ENCODE measurements around the gene ERC1. TPM values are rescaled to one million over a fixed set of nuclear protein-coding genes. Genes with fewer than 3 reads are reported as not detected.
A peak's percentile ranks its signal among the peaks of the same experiment; 100 is the strongest.
"Not testable (repeated sequence)": the region's sequence is repeated elsewhere in the genome, so short reads cannot be mapped to it uniquely, and the experiment has no call there.

Gene ERC1
- total RNA-seq, 1 experiment from 2014 or later = 17.9 TPM

DNA sequence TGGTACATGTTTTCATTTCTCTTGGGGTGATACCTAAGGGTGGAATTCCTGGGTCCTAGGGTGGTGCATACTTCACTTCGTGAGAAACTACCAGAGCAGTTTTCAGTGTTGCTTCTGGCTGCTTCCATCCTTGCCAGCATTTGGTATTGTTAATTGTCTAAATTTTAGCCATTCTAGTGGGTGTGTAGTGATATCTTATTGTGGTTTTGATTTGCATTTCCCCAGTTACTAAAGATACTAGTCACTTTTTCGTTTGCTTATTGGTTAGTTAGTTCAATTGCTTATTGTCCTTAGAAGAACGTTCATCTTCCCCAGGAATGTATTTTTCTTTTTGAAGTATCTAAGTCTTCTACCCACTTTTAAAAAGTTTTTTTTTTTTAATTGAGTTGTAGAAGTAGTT, 80.2 kb downstream of the ERC1 start:
- DNase-seq (ENCODE audit: low read depth) = no peak

DNA sequence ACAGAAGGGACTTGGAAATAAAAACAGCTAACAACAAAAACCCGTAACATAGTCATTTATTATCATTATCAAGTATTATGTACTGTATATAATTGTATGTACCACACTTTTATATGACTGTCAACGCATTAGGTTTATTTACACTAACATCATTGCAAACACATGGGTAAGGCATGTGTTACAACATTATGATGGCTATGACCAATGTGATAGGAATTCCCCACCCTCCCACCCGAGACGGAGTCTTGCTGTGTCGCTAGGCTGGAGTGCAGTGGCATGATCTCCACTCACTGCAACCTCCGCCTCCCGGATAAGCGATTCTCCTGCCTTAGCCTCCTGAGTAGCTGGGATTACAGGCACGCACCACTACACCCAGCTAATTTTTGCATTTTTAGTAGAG, 82.6 kb downstream of the ERC1 start:
- no peak for DNase-seq (ENCODE audit: low read depth)

DNA sequence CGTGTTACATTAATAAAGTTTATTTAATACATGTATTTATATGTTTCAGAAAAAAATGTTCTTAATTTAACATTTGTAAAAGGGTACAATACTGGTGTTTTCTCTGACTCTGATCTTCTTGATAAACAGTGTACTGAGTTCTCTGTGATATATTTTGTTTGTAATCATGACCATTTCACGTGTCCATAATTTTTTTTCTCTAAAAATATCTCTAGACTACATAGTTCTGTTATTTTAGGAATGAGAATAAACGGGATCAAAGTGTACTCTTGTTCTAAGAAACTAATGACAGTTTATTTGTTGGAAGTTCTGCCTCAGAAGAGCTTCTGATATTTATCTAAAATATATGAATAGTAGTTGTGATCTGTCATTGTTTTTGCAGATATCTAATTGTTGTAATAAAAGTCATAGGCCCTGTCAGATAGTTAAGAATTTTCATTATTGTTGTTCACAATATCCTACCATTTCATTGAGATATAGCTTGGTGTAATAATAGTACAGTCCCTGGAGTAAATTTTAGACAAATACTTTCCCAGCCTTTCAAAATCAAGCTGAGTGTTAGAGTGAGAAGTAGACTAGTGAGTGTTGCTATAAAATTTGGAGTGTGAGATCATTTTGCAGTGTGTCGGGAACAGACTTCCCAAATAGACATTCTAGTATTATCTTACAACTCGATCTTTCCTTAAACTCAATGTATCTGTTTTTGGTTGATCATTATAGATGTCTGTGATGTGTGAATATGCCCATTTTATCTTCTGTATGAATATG, 86.2 kb downstream of the ERC1 start:
- no peak for DNase-seq (ENCODE audit: low read depth)

- DNase-seq (ENCODE audit: low read depth) = no peak
Observed at GRCh38 chr12:1078002-1078401, 87.0 kb downstream of the ERC1 start.

- no peak for DNase-seq (ENCODE audit: low read depth)
Observed at GRCh38 chr12:1080520-1081223, 89.6 kb downstream of the ERC1 start.

GRCh38 chr12:1083151-1083888, 92.3 kb downstream of the ERC1 start:
- DNase-seq (ENCODE audit: low read depth) = no peak

GRCh38 chr12:1083889-1084262, 92.9 kb downstream of the ERC1 start:
- DNase-seq (ENCODE audit: low read depth) = no peak

DNA sequence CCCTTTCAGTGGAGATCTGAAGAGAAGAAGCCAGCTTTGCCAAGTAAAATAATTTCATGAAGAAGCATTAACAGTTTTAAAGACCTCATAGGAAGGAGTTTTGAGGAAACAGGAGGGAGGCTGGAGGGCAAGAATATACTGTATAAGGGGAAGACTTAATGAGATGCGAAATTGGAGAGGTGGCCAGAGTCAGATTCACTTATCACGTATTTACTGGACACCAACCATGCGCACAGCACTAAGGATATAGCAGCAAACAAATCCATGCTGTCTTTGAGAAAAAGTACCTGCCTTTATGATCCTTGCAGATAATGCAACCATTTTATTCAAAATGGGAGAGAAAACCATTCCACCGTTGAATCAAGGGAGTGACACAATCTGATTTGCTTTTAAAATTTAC, 100.3 kb downstream of the ERC1 start:
- DNase-seq (ENCODE audit: low read depth) = no peak

DNA sequence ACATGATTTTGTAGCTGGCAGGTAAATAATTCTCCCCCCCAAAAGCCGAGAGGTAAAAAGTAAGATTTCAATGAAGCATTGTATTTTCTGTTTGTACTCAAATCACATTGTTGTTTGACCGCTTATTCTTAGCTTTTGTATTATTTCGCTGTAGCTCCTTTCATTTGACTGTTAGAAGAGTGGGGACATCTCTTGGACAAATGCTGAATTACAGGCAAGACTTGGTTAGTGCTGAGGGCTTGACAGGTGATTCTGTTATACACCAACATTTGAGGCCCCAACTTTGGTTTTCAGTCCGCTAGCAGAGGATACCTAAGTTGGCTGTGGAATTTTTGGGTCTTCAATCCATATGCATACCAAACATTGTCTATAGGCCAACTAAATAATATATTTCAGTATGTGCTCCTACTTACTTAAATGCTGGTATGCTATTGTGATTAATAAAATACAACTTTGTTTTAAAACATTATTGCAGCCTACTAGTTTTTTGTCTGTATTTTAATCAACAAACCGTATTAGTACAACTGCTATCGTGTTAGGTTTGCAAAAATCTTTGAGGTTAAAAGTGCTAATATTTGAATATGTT, 102.2 kb downstream of the ERC1 start:
- peak; percentile 57 for DNase-seq (ENCODE audit: low read depth)

- DNase-seq (ENCODE audit: low read depth) = no peak
Observed at GRCh38 chr12:1094714-1095113, 103.7 kb downstream of the ERC1 start.

GRCh38 chr12:1099158-1099557, 108.1 kb downstream of the ERC1 start:
- no peak for DNase-seq (ENCODE audit: low read depth)

DNA sequence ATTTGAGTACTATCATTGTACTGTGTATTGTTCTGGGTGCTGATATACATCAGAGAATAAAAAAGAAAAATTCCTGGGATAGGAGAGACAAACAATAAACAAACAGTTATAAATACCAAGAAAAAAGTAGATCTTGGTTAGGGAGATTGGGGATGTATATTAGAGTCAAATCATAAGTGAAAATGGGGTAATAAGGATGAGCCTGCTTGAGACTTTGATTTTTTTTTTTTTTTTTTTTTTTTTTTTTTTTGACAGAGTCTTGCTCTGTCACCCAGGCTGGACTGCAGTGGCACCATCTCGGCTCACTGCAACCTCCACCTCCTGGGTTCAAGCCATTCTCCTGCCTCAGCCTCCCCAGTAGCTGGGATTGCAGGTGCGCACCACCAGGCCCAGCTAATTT, 108.6 kb downstream of the ERC1 start:
- not testable (repeated sequence) for DNase-seq (ENCODE audit: low read depth)

GRCh38 chr12:1102115-1102514, 111.1 kb downstream of the ERC1 start:
- DNase-seq (ENCODE audit: low read depth) = no peak

DNA sequence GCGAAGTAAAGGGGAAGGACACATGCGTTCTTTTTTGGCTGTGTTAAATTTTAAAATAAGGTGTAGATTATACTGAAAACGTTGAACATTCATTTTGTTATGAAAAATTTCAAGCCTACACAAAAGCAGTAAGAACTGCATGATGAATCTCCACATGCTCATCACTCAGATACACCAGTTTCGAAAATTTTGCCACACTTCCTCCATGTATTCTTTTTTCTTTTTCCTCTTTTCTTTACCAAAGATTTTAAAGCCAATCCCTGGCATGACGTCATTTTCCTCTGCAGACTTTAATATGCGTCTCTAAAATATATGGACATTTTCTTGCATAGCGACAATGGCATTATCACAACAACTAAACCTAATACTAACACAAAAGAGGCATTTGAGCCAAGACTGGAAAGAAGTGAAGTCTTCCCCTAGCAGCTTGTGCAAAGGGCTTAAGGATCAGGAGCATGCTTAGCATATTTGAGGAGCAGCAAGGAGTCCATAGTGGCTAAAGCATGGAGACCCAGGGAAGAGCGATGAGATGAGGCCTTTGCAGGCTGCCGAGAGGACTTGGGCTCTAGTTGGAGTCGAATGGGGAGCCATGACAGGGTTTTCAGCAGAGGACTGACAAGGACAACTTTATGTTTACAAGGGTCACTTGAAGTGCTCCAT, 111.9 kb downstream of the ERC1 start:
- DNase-seq (ENCODE audit: low read depth) = no peak

DNA sequence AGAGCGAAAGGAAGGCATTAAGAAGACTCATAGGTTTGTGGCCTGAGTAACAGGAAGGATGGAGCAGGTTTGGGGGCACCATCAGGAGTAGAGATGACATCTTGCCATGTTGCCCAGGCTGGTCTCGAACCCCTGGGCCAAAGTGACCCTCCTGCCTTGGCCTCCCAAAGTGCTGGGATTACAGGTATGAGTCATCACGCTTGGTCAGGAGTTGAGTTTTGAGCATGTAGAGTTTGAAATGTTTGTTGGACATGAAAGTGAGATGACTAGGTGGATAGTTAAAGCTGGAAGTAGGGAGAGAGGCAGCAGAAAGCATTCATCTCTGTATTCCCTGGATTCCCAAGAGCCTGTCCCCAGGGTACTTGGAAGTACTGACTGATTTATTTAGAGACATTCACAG, 112.6 kb downstream of the ERC1 start:
- peak; percentile 49 for DNase-seq (ENCODE audit: low read depth)

DNA sequence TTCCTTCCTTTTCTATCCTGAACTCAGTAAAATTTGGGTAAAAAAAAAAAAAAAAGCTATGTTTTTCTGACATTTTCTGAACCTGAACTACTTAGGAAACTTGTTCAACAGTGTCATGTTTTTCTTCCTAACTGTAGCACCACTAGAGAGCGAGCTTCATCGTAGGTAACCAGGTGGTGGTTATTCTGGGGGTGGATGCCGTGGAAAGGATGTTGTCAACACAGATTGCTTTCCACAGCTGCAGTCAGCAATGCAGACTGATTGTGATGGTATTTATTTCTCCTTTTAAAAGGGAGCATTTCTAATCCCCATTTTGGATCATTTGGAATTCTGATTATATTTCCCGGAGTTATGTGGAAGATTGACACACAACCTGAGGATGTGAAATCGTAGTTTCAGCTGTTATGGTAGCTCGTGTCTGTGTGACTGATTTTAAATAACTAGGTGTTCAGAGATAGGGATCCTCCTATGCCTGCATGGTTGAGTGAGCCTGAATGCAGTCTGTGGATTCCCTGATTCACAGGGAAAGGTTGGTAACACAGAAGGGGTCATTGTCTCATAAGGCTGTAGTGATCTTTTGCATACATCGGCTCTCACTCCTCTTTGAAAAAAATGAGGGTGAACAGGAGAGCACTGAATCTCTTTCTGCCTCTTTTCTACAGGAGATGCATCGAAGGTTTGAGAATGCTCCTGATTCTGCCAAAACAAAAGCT, 113.2 kb downstream of the ERC1 start:
- no peak for DNase-seq (ENCODE audit: low read depth)

- DNase-seq (ENCODE audit: low read depth) = no peak
Observed at GRCh38 chr12:1107669-1108068, 116.6 kb downstream of the ERC1 start.

GRCh38 chr12:1108276-1108675, 117.3 kb downstream of the ERC1 start:
- DNase-seq (ENCODE audit: low read depth) = no peak

- DNase-seq (ENCODE audit: low read depth) = peak; percentile 66
Observed at GRCh38 chr12:1115484-1116231, 124.6 kb downstream of the ERC1 start.

GRCh38 chr12:1117371-1117770, 126.3 kb downstream of the ERC1 start:
- no peak for DNase-seq (ENCODE audit: low read depth)

All from HT1080 (cell line).